Measurements from ENCODE around the gene SLC41A3.

DNA sequence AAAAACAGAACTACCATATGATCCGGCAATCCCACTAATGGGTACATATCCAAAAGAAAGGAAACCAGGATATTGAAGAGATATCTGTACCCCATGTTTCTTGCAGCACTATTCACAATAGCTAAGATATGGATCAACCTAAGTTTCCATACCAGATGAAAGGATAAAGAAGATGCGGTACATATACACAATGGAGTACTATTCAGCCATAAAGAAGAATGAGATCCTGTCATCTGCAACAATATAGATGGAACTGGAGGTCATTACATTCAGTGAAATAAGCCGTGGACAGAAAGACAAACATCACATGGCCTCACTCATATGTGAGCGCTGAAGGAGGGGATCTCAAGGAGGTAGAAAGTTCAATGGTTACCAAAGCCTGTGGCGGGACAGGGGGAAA is 3.0 kb downstream of the SLC41A3 start:
- TF ChIP-seq POLR2A (IDR thresholded peaks at IDR 0.05; ENCODE audit: low read length) = no peak
- TF ChIP-seq GATA1 (IDR thresholded peaks at IDR 0.05; ENCODE audit: low read depth, low read length) = no peak

Data from erythroblast (primary cell).